SK-N-SH (cell line): ENCODE results near the gene CCSER1. TPM values are rescaled to one million over a fixed set of nuclear protein-coding genes. Genes with fewer than 3 reads are reported as not detected.

Source experiments
- ELF1 ChIP-seq: IDR thresholded peaks from 2 replicates; pipeline ENCODE4 v1.4.0; 2012
- EP300 ChIP-seq, 2 experiments: IDR thresholded peaks; 2 replicates each; pipeline versions ENCODE4 v1.4.0 to v1.6.1; 2012; ENCODE audit warnings: borderline replicate concordance in 1 of 2, low read depth in 1 of 2, low read length in 1 of 2
- IRF3 ChIP-seq: fragments of 150-350 bp; IDR thresholded peaks from 2 replicates; pipeline ENCODE4 v1.6.1; 2016; ENCODE audit warnings: mild to moderate bottlenecking, low read depth, low read length
- RAD21 ChIP-seq: IDR thresholded peaks from 2 replicates; pipeline ENCODE4 v1.6.1; 2012; ENCODE audit warnings: mild to moderate bottlenecking, low read length
- polyA plus RNA-seq, 3 experiments: library from polyadenylated mRNA; depleted of rRNA; stranded (reverse); fragments of >200 nt; gene quantifications; 2 replicates each; pipeline ENCODE4 v1.2.3, GENCODE V29; 2012
- small RNA-seq, 7 experiments: library from RNA; depleted of rRNA; stranded (forward); fragments of <200 nt; gene quantifications; one replicate each; pipeline ENCODE3, GENCODE V24; 2012

CCSER1 gene
- polyA plus RNA-seq, 1 of the 3 experiments (the other 2 are of a cell fraction): 0.05 TPM

- TF ChIP-seq RAD21 (no peak), ELF1 (no peak), IRF3 (no peak), EP300 (IDR thresholded peaks at IDR 0.05; ENCODE audit: borderline replicate concordance in 1 of 2, low read depth in 1 of 2, low read length in 1 of 2) (no peak)
Measured at GRCh38 chr4:91636083-91636482, 1508.9 kb downstream of the CCSER1 start (continued).

Small RNA genes within 50 kb of the gene (small RNA-seq; reads per million reads assigned to genes)
- gene AC093729.1: 0 reads per million in 7 experiments
- 0 to 7.9 (median 0) reads per million in 7 experiments for gene TMSB4XP8

Other genes starting within 250 kb of the CCSER1 start
- gene MMRN1, start 232.5 kb upstream of the CCSER1 start, polyA plus RNA-seq (2012; rRNA removed): not detected in 2 replicates